ENCODE measurements around the gene PFDN4.

Gene PFDN4

DNA sequence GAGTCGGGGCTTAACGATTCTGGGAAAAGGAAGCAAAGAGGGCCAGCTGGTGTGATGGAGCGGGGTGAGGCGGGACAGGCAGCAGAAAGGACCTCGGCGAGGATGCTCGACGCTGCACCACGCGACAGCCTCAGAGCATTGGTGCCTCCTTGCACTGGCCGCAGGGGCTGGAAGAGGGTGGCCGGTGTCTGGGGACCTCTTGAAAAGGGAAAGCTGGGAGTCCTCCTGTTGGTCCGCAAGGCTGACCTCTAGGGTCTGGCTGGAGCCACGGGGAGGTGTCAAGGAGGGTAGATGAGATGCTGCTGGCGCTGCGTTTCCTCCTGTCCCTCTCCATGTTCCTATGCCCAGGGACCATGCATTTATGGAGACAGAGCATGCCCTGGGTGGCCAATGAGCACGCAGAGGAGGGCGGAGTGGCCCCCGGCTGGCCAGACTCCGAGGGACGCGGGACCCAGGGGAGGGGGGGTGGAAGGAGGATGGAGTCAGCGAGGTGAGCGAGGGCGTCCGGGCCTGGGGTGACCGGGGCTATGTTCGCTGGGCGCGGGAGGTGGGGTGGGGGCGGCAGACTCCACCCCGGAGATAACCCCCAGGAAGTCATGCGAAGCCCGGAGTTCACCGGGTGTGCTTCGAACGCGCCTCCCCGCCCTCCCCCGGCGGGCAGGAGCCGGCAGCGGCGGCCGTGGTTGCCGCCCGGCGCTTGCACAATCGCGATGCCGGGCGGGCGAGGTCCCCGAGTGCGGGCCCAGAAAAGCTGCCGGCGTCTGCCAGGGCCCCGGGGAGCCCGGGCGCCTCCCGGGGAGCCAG lies 34.0 kb upstream of the PFDN4 start, which contains the start of gene CYP24A1:
Gene CYP24A1, minus strand, starts transcription at position 334 of the 804 bp plus-strand sequence. CDS start 407 bp downstream, outside the sequence.
- no peak for FAIRE-seq

DNA sequence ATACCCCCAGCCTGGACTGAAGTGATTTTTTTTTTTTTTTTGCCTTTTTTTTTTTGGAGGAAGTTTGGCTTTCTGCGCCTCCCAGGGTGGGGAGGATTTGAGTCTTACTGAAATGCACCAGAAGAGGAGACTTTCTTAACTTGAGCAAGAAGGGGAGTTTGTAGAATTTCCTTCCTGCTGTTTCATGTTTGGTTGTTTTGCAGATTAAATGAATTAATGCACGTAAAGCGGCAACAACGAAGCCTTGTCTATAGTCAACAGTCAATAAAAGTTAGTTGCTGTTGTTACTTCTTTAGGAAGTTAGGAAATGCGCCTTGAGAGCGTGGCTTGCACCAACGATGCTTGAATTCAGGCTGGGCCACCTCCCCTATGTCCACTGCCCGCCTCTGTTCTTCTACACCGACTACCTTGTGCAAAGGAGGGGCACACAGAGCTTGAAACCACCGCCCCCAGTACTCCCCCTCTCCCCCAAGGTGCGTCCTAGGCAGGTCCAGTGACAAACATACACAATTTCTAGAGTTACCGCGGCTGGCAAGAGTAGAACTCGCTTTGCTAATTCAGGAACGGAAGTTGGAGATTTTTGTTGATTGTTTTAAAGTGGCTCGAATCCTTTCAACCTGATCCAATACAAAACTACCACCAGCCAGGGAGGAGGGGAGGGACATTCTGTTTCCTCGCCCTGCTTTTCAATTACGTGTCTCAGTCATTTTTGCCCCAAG lies 33.3 kb upstream of the PFDN4 start:
- no peak for FAIRE-seq

DNA sequence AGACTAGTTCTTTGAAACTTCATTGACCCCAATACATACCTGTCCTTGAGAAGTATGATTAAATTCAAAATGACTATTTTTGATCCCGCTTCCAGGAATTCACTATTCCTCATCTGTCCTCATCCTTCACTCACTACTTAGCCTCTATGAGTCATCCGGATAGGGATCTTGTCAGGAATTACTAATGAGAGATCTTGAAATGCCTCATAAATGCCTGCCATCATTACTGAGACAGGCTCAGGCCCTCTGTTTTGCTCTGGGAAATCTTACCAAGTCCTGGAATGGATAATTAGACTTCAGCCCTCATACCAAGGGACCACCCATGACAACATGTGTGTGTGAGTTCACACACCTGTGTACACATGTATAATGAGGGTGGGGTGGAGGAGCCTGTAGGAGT lies 31.3 kb upstream of the PFDN4 start:
- no peak for FAIRE-seq

DNA sequence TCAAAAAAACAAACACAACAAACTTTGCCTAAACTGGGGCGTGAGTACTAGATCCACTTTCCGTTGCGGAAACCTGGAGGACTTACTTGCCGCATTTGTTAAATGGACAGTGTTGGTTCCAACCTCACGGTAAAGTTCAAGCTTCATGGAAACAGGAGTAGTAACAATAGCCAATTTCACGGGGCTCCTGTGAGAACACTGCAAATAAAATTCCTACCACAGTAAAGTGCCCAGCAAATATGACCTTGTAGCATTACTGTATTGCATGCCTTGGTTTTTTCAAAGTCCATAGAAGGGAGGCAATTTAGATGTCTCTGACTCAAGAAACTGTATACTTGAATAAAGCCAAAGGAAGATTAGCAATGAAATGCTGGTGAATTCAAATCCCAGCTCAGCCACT lies 30.5 kb upstream of the PFDN4 start:
- FAIRE-seq, result no peak

DNA sequence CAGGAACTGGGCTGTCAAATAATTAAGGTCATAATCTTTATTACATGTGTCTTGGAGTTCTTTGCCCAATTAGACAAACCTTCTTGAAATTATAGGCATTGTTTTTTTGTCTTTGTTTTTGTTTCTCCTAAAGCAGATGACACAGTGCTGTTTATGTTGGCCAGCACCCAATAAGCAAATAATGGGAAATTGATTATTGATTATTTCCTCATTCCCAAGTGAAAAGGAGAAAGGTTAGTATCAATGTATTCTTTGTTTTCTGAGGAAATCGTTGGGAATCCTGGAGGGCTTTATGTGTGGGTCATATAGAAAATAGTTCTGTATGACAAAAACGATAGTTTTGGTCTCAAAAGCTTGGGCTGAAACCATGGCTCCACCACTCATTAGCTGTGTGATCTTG lies 29.6 kb upstream of the PFDN4 start:
- FAIRE-seq, result no peak

DNA sequence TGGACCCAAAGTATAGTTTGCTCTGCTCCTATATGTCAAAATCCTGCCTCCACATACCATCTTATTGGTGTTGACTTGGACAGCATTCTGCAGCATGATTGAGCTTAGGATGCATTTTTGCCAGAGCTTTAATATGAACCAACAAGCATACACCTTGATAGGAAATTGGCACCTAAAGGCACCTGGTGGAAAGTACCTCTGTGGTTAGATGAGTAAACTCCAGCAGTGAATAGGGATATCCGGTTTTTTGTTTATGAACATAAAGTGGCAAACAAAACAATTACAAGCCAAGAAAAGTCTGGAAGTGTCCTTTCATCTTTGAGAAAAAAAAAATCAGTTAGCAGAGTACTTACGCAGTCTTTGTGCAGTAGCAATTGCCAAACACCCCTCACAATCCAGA lies 27.9 kb upstream of the PFDN4 start:
- no peak for FAIRE-seq

DNA sequence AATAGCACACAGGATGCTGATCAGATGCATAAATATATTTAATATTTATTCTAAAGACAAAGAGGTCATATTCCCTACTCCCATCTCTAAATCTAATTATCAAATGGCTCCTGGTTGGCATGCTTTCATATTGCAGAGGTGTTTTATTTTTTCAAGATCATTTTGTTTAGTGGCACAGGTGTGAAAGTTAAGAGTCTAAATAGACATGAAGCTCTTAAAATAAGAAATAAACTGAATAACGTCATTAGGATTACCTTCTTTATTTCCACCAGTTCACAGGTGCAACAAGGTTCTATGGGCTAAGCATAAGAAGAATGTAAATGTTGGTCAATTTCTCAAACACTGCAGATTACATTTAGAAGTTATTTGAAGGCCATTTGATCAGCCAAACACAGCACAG lies 27.0 kb upstream of the PFDN4 start:
- no peak for FAIRE-seq

DNA sequence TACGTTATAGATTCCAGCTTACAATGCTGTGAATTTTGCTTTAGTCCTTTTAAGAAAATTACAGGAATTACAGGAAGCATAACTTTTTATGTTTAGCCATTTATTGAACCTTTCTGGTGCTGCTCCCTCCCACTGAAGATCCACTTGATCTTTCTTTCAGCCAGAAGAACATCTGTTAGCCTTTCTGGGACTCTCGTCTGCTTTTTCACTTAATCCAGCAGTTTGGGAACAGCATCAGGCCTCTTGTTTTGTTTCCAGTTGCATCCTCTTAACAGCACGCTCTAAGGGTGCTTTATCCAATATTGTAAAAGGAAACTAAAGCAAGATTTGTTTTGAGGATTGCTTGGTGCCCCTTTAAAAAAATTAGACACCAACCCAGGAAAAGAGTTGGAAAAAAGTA lies 23.8 kb upstream of the PFDN4 start:
- no peak for FAIRE-seq

DNA sequence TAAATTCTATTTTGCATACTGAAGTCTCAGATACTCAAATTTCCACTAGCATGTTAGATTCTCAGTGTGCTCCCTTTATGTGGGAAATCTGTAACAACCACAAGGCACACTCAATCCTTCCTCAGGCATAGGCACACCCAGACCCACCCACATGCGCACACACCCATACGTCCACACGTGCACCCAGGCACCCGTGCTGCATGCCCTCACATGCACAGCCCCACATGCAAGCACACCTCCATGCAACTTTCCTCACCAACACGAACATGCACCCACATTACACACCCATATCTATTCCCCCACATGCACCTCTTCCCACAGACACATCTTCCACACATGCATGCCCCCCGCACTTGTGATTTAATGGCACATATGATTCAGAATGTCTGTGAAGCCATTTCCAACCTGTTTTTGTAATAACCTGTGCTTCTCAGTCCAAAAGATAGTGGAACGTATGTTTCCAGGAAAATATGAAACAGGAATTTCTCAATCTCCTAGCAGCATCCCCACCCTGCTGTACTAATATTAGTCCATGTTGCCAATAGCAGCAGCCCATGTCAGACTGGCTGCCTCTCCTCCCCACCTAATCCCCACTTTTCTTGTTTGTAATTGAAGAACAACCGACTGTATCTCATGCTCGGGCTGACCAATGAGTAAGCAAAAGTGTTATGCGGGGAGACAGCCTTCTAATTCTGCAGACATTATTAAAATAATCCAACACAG lies 22.8 kb upstream of the PFDN4 start:
- no peak for FAIRE-seq

DNA sequence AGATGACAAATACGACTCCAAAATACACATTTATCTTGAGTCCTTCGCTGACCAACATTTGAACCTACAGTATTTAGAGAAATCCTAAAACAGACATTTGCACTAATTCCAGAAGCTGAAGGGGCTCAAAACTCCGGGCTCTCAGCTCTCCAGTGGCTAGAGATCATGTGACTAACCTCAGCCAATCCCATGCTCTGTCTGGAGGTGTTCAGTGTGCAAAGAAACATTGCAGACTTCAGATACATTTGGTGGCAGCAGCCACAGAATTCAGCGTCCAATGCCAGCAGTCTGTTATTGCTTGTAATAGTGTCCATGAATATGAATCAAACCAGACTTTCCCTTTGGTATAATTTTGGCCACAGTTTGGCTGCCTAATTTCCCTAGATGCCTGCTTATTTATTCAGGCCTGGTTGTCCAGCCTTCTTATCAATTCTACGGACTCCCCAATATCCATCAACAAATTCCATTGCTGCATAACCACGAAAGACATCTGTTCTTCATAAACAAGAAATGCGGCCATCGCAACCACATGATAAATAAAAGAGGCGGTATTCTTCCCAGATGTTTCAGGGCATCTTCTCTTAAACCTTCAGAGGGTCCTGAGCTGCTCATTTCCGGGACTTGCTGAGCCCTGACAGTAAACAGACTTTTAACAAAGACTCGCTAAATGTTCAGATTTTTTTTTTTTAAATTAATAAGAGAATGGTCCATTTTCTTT lies 19.6 kb upstream of the PFDN4 start:
- FAIRE-seq, result no peak

DNA sequence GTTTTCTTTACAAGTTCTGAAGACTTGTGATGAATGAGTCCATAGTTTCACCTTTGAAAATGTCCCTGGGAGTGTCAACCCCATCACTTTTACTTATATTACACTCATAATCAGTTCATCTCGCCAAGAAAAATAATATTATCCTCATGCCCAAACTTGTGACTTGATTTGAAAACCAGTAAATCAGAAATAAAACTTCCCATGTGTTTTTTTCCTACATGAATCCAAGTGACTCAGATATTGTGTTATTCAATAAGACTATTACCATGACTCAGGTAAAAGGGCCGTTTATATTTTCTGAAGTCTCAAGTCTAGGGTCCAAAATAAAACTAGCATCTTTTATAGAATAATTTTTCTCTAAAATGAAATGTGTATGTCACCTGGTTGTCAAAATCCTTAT lies 18.3 kb upstream of the PFDN4 start:
- no peak for FAIRE-seq

DNA sequence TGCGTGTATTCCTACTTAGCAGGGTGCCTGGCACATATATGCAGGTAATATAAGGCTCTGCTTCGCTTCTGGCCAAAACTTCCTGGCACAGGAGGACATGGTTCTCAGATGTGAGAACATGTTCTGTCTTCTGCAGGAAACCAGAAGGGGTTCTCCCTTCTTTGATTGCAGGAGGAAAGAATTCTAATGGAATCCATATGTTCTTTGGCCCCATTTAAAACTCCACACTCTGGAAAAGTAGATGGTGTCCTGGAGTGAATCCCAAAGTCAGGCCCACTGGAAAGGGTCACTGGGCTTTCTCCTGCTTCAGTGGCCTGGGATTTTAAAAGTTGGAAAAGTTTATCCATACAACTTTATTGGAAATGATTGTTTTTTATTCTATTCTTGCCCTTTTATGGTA lies 17.7 kb upstream of the PFDN4 start:
- no peak for FAIRE-seq

DNA sequence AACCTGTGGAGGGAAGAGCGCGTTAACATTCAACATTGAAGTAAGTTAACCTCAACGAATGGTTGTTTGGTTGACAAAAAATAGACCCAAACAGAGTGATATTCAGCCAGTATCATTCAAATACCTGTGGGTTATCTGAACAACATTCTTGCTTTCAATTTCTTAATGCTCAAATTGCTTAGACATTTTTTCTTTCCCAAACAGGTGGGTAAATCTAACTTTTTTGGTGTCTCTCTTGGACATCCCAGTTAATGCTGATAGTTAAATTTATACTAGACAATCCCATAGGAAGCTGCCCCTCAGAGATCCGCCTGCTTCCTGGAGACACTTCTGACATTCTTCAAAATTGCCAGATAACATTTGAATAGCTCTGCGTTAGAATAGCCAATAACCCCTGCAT lies 14.1 kb upstream of the PFDN4 start:
- no peak for FAIRE-seq

DNA sequence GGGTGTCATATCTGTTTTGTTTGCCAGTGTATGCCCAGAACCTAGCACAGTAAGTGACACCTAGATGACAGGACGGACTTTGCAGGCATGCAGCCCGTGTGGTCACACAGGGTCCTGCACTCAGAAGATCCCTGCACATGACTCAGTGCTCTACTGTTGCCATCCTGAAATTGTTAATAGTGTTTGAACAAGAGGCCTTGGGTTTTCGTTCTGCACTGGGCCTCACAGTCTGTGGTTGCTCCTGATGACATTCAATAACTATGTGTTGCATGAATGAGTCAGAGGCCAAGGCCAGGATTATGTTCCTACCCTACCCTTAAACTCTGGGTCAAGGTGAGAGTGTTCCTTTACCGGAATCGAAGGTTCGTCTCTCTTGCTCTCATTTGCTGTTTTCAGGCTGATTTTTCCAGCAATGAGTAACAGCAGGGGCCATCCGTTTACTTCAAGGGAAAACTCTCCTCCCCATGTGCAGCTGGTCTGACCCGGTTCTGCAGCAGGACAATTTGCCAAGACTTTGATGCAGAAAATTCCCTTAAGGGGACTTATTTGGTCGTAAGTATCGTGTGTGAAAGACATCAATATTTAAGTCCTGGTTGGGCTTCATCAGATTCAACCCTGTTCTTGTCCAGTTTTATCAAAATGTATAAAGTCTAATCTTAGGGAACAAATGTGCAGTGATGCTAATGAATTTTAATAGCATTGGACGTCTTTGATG lies 13.0 kb upstream of the PFDN4 start:
- FAIRE-seq, result no peak

DNA sequence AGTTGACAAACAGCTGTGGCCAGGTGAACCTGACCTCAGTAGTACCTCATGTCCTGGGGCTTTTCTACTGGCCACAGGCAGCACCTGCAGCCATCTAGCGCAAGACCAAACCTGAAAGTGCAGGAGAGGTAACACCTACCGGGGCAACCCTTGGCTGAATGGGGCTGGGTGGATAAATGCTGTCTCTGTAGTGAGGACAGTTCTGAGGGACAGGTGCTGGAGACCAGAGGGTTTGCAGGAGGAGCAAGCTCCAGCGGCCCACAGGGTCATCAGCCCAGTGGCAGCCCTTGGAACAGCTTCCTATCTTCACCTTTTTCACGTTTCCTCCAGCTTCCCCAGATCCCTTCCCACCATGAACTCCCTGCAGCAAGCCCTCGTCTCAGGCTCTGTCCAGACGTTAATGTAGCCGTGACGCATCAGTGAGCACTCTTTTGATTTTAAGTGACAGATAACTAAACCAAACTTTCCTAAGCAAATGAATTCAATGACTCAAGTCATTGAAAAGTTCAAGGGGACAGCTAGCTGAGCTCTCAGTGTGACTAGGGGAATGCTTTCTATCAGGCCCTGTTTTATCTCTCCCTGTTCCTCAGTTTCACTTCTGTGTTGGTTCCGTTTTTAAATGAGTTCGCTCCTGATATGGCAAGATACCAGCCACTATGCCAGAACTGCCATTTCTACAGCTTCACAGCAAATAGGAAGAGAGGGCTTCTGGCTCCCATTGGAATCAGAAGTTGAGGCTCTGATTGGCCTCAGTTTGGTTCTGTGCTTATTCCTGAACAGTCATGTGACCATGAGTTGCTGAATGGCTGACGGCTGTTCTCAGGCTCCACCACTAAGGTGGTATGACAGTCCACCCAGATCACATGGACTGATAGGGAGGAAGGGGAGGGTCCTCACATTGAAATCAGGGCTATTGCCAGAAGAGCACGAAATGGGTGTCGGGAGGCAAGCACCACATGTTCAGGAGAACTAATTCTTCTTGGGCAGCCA lies 12.1 kb upstream of the PFDN4 start:
- no peak for FAIRE-seq

DNA sequence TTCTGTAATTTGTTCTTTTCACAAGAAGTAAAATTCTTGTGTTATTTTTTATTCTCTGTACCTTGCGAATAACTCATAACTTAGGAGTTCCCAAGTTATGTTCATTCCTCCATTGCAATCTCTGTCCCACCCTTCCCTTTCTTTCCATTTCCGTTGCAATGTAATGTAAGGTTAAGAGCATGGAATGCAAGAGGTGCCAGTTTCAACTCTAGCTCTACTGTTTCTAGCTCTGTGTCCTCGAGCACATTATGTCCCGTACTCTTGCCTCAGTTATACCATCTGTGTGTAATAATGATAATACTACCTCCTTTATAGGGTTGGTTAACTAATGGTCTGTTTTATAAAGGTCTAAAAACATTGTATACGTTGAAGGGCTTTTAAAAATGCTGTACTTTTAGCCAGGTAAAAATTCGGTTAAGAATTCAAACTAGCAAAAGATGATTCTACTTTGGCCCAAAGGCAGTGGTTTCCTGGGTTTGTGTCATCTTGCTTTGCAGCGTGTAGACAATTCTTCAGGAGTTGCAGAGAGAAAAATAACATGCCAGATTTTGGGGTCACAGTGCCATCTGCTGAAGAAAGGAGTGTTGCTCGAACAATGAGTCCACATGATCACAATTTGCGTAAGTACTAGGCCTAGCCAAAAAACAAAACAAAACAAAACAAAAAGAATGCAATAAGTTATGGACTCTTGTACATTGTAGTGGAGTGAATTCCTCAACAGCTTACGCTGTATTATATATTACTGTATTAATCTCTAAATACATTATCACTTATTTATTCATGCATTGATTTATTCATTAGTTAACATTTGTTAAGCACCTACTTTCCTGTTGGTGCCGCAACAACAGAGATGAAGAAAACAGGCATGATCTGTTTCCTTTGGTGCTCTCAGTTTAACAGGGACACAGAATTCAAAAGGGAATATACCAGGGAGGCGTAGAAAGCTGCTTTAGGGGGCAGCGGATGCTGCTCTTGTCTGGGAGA lies 10.0 kb upstream of the PFDN4 start:
- peak; percentile 39 for FAIRE-seq

DNA sequence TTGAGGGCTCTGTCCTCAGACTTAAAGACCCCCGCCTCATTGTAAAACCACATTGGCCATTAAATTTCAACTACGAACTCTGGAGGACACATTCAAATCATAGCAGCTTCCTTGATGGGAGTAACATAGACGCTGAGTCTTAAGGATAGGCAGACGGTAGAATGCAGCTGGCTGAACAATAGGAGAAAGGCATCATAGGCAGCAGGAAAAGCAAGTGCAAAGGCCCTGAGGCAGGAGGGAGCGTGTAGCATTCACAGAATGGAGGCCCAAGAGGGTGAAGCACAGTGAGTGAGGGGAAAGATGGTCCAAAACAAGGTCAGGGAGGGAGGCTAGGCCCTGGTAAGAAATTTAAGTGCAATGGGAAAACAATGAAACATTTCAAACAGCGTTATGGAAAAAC lies 8.6 kb upstream of the PFDN4 start:
- no peak for FAIRE-seq

DNA sequence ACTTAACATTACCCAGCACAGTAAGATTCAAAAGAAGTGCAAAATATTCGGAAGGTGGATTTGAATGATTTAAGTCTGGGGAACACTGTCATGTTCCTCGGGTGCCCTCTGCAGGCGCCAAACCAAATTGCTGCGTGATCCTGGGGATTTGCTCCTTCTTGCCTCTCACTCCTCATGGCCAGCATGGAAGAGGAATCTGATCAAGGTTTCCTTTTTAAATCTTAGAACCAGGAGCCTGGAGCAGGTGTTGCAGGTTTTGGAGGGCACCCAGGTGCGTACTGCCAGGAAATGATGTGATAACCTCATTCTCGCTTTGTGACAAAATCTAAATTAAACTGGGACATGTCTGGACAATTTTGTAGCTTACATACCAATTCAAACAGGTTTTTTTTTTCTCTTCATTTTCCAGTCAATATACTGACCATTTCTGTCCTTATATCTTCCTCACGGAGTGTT lies 8.1 kb upstream of the PFDN4 start:
- FAIRE-seq, result peak; percentile 93

DNA sequence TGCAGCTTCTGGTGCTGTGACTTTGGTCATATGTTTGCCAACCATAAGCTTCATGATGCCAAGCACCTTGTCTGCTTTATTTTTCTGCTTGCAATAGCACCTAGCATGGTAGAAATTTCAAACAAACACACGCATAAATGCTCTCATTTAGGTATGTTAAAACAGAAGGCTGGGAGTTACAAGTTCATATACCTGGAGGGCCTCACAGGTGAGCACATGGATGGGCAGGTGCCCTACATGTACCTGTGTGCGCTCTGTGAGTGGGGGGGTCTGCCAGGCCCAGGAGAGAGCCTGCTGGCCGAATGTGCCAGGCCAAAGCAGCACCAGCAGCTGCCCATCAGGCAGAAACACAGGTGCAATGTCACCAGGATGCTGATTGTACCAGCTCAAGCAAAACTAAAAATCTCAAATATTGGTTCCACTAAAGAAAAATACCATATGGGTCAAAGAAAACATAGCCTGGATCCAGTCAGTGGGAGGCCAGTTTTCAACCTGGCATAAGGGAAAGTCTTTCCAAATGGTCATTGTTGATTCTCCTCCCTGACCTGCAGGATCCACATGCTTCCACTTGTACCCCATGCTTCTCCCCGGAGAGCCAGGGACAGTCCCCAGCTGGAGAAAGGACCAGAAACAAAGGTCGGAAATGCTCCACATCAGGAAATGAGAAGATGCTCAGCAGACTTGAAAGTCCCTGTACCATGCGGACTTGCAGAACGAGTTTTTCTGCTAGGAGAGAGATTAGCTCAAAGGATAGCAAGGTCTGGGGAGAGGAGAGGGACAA lies 7.2 kb upstream of the PFDN4 start:
- FAIRE-seq, result no peak
